Body of pancreas (tissue), 4 donors: ENCODE measurements around the gene IFNA17.

Experiments
- POLR2A ChIP-seq, 3 donors: fragments of 450-650 bp; IDR thresholded peaks; one replicate each; pipeline ENCODE4 v1.6.1; 2016; ENCODE audit warnings: antibody characterized with exemption in 3 of 3, mild to moderate bottlenecking in 2 of 3
- TF ChIP-seq, protein P1 (sequence below), 7 experiments: fragments of 450-650 bp in 4 of 7; fragments of 200-600 bp in 3 of 7; sonication (generic) in 3 of 7; IDR thresholded peaks; one replicate each; pipeline ENCODE4 v1.5.1; 2016 to 2019; ENCODE audit warnings: antibody characterized with exemption in 7 of 7

DNA sequence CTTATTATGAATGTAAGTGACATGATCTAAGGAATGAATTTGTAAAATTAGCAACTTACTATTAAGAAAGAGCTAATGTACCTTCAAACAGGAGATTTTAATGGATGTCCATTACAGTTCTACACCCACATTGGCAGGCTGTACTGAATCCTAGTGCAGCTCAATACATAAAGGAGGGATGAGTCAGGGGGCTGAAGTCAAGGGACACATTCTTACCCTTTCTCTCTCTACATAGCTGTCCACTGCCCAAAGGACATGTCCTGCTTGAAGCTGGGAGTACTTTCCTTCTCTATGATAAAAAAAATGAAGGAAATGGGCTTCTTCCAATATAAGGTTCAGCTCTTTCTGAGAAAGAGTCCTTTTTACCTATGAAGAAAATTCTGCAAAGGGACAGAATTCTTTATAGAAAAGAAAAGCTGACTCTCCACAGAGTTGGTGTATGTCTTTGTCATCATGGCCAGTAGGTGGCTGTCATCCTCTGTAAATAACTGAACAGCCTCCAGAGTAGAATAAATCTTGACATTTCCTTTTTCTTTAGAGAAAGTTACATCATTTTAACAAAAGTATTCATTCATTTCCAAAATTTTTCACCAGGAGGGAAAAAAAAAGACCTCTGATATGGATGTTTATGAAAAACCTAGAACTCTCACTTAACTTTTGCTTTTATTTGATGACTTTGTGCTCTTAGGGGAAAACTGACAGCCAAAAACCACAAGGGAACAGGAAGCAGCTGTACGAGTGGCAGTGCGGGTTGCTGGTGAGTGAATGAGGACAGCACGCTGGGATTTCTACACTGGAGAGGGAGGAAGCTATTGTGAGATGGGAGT, 24.9 kb upstream of the IFNA17 start:
- TF ChIP-seq, protein P1, sequence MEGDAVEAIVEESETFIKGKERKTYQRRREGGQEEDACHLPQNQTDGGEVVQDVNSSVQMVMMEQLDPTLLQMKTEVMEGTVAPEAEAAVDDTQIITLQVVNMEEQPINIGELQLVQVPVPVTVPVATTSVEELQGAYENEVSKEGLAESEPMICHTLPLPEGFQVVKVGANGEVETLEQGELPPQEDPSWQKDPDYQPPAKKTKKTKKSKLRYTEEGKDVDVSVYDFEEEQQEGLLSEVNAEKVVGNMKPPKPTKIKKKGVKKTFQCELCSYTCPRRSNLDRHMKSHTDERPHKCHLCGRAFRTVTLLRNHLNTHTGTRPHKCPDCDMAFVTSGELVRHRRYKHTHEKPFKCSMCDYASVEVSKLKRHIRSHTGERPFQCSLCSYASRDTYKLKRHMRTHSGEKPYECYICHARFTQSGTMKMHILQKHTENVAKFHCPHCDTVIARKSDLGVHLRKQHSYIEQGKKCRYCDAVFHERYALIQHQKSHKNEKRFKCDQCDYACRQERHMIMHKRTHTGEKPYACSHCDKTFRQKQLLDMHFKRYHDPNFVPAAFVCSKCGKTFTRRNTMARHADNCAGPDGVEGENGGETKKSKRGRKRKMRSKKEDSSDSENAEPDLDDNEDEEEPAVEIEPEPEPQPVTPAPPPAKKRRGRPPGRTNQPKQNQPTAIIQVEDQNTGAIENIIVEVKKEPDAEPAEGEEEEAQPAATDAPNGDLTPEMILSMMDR (IDR thresholded peaks at IDR 0.05): peak in 6 of 7 experiments; percentile 9 to 49 (median 36)
- no peak for TF ChIP-seq POLR2A (IDR thresholded peaks at IDR 0.05)
